GM19324 (cell line): ENCODE measurements around the gene WLS.

Experiments used
- ATAC-seq: cut with Tn5 transposase; IDR thresholded peaks from one replicate; pipeline ENCODE4 v1.9.1; 2021; ENCODE audit warnings: mild to moderate bottlenecking, moderate library complexity; ENCODE audit not compliant: unreplicated experiment, low FRiP score

The WLS gene

GRCh38 chr1:68229650-68230483, 2.5 kb downstream of the WLS start:
- no peak for ATAC-seq

GRCh38 chr1:68228851-68229250, 3.5 kb downstream of the WLS start:
- no peak for ATAC-seq

- no peak for ATAC-seq
Observed at GRCh38 chr1:68227598-68227997, 4.7 kb downstream of the WLS start.

- no peak for ATAC-seq
Observed at GRCh38 chr1:68225781-68226180, 6.5 kb downstream of the WLS start.

GRCh38 chr1:68223687-68224086, 8.6 kb downstream of the WLS start:
- ATAC-seq, result no peak

GRCh38 chr1:68221980-68222373, 10.3 kb downstream of the WLS start:
- no peak for ATAC-seq

GRCh38 chr1:68221001-68221979, 11.0 kb downstream of the WLS start:
- no peak for ATAC-seq

- no peak for ATAC-seq
Observed at GRCh38 chr1:68220420-68220819, 11.9 kb downstream of the WLS start.

- no peak for ATAC-seq
Observed at GRCh38 chr1:68218490-68218889, 13.8 kb downstream of the WLS start.

GRCh38 chr1:68217618-68218017, 14.7 kb downstream of the WLS start:
- no peak for ATAC-seq

- no peak for ATAC-seq
Observed at GRCh38 chr1:68217060-68217554, 15.2 kb downstream of the WLS start.

GRCh38 chr1:68216089-68216772, 16.1 kb downstream of the WLS start:
- no peak for ATAC-seq

- no peak for ATAC-seq
Observed at GRCh38 chr1:68213843-68214242, 18.5 kb downstream of the WLS start.

- ATAC-seq, result no peak
Observed at GRCh38 chr1:68211761-68212380, 20.5 kb downstream of the WLS start.

- no peak for ATAC-seq
Observed at GRCh38 chr1:68210829-68211228, 21.5 kb downstream of the WLS start.

GRCh38 chr1:68210027-68210426, 22.3 kb downstream of the WLS start:
- no peak for ATAC-seq

GRCh38 chr1:68206848-68207689, 25.3 kb downstream of the WLS start:
- ATAC-seq, result no peak

- no peak for ATAC-seq
Observed at GRCh38 chr1:68205794-68206358, 26.4 kb downstream of the WLS start.
